ENCODE measurements around the gene AGMO. TPM values are rescaled to one million over a fixed set of nuclear protein-coding genes. Genes with fewer than 3 reads are reported as not detected.
"Not testable (repeated sequence)": the region's sequence is repeated elsewhere in the genome, so short reads cannot be mapped to it uniquely, and the experiment has no call there.

The AGMO gene
- polyA plus RNA-seq, 3 donors: not detected

GRCh38 chr7:15305002-15305600 lies 256.7 kb downstream of the AGMO start:
- Histone ChIP-seq H3K27me3 (ENCODE audit: control insufficient read depth in 2 of 2, insufficient read depth in 2 of 2, low read length in 2 of 2) (no peaks in the 10 kb centered on the region), H3K79me2 (ENCODE audit: insufficient read depth, low read length) (no peaks in the 10 kb centered on the region), H3K4me1 (ENCODE audit: control insufficient read depth in 1 of 2, insufficient read depth in 2 of 2, low read length in 2 of 2) (no peaks in the 10 kb centered on the region), H3K36me3 (replicated peaks in 1 of 2; ENCODE audit: control insufficient read depth in 1 of 2, insufficient read depth in 2 of 2, low read length in 2 of 2) (no peaks in the 10 kb centered on the region), H3K27ac (ENCODE audit: low read depth in 1 of 2, low read length in 2 of 2) (no peak overlapping the region), H3K4me2 (replicated peaks; ENCODE audit: extremely low read depth, low read length, poor library complexity, severe bottlenecking) (no peak overlapping the region), H2AFZ (ENCODE audit: insufficient read depth, low read depth, low read length, poor library complexity, severe bottlenecking) (no peak overlapping the region), H3K9me3 (replicated peaks in 1 of 2; ENCODE audit: control insufficient read depth in 1 of 2, insufficient read depth in 1 of 2, low read length in 2 of 2) (no peaks in the 10 kb centered on the region), H3K4me3 (replicated peaks in 1 of 3; ENCODE audit: low read depth in 2 of 3, low read length in 3 of 3) (no peak overlapping the region), H4K20me1 (ENCODE audit: insufficient read depth, low read length) (no peaks in the 10 kb centered on the region), H3K9ac (ENCODE audit: insufficient read depth, low read length, poor library complexity, severe bottlenecking) (no peak overlapping the region)
- Mint-ChIP-seq H3K4me1 (no peaks in the 10 kb centered on the region), H3K4me3 (no peak overlapping the region), H3K9me3 (no peaks in the 10 kb centered on the region), H3K27me3 (ENCODE audit: low read depth in 3 of 3) (peaks cover 0 to 2% (median 0%) of the 10 kb centered on the region in 3 donors), H3K36me3 (no peaks in the 10 kb centered on the region), H3K27ac (no peak overlapping the region)
- TF ChIP-seq, protein P1, sequence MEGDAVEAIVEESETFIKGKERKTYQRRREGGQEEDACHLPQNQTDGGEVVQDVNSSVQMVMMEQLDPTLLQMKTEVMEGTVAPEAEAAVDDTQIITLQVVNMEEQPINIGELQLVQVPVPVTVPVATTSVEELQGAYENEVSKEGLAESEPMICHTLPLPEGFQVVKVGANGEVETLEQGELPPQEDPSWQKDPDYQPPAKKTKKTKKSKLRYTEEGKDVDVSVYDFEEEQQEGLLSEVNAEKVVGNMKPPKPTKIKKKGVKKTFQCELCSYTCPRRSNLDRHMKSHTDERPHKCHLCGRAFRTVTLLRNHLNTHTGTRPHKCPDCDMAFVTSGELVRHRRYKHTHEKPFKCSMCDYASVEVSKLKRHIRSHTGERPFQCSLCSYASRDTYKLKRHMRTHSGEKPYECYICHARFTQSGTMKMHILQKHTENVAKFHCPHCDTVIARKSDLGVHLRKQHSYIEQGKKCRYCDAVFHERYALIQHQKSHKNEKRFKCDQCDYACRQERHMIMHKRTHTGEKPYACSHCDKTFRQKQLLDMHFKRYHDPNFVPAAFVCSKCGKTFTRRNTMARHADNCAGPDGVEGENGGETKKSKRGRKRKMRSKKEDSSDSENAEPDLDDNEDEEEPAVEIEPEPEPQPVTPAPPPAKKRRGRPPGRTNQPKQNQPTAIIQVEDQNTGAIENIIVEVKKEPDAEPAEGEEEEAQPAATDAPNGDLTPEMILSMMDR (IDR thresholded peaks at IDR 0.05): peak; percentile 38
- intact Hi-C loops (cut with micrococcal nuclease): no loop called here
- no peak for DNase-seq
- WGBS (ENCODE audit: insufficient coverage): 100% methylated on average over 1 of the region's 2 CpGs

- H3K36me3 Mint-ChIP-seq: no peaks in the 10 kb centered on the region
- H3K36me3 ChIP-seq (replicated peaks in 1 of 2; ENCODE audit: control insufficient read depth in 1 of 2, insufficient read depth in 2 of 2, low read length in 2 of 2): no peaks in the 10 kb centered on the region
- no peak overlapping the region for H3K4me3 Mint-ChIP-seq
- DNase-seq: no peak
- peaks cover 0 to 2% (median 0%) of the 10 kb centered on the region in 3 donors for H3K27me3 Mint-ChIP-seq (ENCODE audit: low read depth in 3 of 3)
- H3K9me3 ChIP-seq (replicated peaks in 1 of 2; ENCODE audit: control insufficient read depth in 1 of 2, insufficient read depth in 1 of 2, low read length in 2 of 2): no peaks in the 10 kb centered on the region
- H4K20me1 ChIP-seq (ENCODE audit: insufficient read depth, low read length): no peaks in the 10 kb centered on the region
- H3K9ac ChIP-seq (ENCODE audit: insufficient read depth, low read length, poor library complexity, severe bottlenecking): no peak overlapping the region
- H3K27ac ChIP-seq (ENCODE audit: low read depth in 1 of 2, low read length in 2 of 2): no peak overlapping the region
- H2AFZ ChIP-seq (ENCODE audit: insufficient read depth, low read depth, low read length, poor library complexity, severe bottlenecking): no peak overlapping the region
- 86% methylated on average over 3 of the region's 3 CpGs for WGBS (ENCODE audit: insufficient coverage)
- no peak overlapping the region for H3K4me2 ChIP-seq (replicated peaks; ENCODE audit: extremely low read depth, low read length, poor library complexity, severe bottlenecking)
- H3K4me3 ChIP-seq (replicated peaks in 1 of 3; ENCODE audit: low read depth in 2 of 3, low read length in 3 of 3): no peak overlapping the region
- no peaks in the 10 kb centered on the region for H3K79me2 ChIP-seq (ENCODE audit: insufficient read depth, low read length)
- H3K27me3 ChIP-seq (ENCODE audit: control insufficient read depth in 2 of 2, insufficient read depth in 2 of 2, low read length in 2 of 2): no peaks in the 10 kb centered on the region
- no peaks in the 10 kb centered on the region for H3K4me1 Mint-ChIP-seq
- no peak overlapping the region for H3K27ac Mint-ChIP-seq
- peaks cover 0 to 2% (median 0%) of the 10 kb centered on the region in 7 donors for H3K9me3 Mint-ChIP-seq
- TF ChIP-seq, protein P1 (IDR thresholded peaks at IDR 0.05): no peak
- intact Hi-C loops (cut with micrococcal nuclease): no loop called here
- H3K4me1 ChIP-seq (ENCODE audit: control insufficient read depth in 1 of 2, insufficient read depth in 2 of 2, low read length in 2 of 2): no peaks in the 10 kb centered on the region
These were observed 258.5 kb downstream of the AGMO start for GRCh38 chr7:15303357-15303756.

DNA sequence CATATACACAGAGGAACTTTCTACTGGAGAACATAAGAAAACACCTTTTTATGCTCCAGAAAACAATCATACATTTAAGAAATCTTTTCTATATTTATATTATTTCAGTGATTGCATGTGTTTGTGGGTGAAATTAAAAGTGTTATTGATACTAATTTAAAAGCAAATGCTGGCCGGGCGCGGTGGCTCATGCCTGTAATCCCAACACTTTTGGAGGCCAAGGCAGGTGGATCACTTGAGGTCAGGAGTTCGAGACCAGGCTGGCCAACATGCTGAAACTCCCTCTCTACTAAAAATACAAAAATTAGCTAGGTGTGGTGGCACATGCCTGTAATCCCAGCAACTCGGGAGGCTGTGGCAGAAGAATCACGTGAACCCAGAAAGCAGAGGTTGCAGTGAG lies 260.8 kb downstream of the AGMO start:
- H3K9me3 Mint-ChIP-seq; H3K4me1 Mint-ChIP-seq; H3K9me3 ChIP-seq (replicated peaks in 1 of 2; ENCODE audit: control insufficient read depth in 1 of 2, insufficient read depth in 1 of 2, low read length in 2 of 2); H3K9ac ChIP-seq (ENCODE audit: insufficient read depth, low read length, poor library complexity, severe bottlenecking); intact Hi-C loops (cut with micrococcal nuclease); H3K4me3 Mint-ChIP-seq; H3K4me2 ChIP-seq (replicated peaks; ENCODE audit: extremely low read depth, low read length, poor library complexity, severe bottlenecking); H3K4me3 ChIP-seq (replicated peaks in 1 of 3; ENCODE audit: low read depth in 2 of 3, low read length in 3 of 3); H2AFZ ChIP-seq (ENCODE audit: insufficient read depth, low read depth, low read length, poor library complexity, severe bottlenecking); H3K36me3 ChIP-seq (replicated peaks in 1 of 2; ENCODE audit: control insufficient read depth in 1 of 2, insufficient read depth in 2 of 2, low read length in 2 of 2); H3K27ac ChIP-seq (ENCODE audit: low read depth in 1 of 2, low read length in 2 of 2); DNase-seq; H3K36me3 Mint-ChIP-seq; H3K4me1 ChIP-seq (ENCODE audit: control insufficient read depth in 1 of 2, insufficient read depth in 2 of 2, low read length in 2 of 2); H3K27me3 Mint-ChIP-seq (ENCODE audit: low read depth in 3 of 3); H4K20me1 ChIP-seq (ENCODE audit: insufficient read depth, low read length); H3K79me2 ChIP-seq (ENCODE audit: insufficient read depth, low read length); H3K27me3 ChIP-seq (ENCODE audit: control insufficient read depth in 2 of 2, insufficient read depth in 2 of 2, low read length in 2 of 2); H3K27ac Mint-ChIP-seq: not testable (repeated sequence)
- 92% methylated on average over 5 of the region's 6 CpGs for WGBS (ENCODE audit: insufficient coverage)
